ENCODE data around the gene ADCY2.
A peak's percentile ranks its signal among the peaks of the same experiment; 100 is the strongest.

Gene ADCY2

DNA sequence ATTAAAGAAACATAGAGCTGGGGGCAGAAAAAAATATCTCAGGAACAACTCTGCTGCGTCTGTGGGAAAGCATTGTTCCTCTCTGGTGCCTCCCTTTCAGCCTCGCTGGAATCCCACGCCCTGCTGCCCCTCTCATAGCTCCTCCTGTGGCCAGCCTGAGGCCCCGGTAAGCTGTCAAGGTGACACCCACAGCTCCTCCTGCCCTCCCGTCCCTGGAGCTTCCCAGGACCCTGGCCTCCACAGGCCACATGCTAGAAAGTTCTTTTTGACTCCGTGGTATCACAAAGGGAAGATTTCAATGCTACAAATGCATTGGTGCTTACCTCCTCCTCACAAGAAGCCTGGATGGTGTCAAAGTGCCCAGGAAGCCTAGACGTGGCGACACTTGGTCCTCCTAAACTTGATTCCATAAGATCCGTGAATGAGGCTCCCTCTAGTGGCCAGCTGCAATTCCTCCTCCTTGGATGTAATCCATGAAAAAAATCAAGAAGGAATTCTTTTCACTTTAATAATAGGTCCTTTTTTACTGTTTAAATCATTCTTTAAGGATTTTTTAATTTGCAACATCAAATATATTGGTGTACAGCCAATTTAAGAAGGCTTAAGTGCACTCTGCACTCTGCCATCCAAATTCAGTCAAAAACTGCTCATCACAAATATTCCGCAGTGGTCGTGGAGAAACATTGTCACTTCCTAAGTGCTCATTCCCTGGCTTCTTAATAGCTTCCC lies 350.1 kb downstream of the ADCY2 start:
- DNase-seq (ENCODE audit: low spot score), result peak; percentile 76

DNA sequence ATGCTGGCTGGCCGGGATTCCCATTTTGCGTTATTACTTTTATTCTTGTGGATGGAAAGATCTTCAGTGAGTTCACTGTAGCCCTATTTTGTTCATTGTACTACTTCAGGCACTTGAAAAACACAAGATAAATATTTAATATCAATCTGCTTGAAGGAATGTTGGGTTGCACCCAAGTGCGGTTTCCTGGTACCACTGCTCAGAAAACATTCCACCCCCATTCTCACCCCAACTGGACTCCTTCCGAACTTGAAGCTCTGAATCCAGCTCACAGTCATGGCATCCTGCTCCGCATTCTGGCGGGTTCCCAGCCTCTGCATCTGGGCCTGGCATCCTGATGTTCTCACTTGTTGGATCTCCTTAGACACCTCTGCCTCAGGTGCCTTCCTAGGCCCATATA lies 351.8 kb downstream of the ADCY2 start:
- DNase-seq (ENCODE audit: low spot score), result no peak

DNA sequence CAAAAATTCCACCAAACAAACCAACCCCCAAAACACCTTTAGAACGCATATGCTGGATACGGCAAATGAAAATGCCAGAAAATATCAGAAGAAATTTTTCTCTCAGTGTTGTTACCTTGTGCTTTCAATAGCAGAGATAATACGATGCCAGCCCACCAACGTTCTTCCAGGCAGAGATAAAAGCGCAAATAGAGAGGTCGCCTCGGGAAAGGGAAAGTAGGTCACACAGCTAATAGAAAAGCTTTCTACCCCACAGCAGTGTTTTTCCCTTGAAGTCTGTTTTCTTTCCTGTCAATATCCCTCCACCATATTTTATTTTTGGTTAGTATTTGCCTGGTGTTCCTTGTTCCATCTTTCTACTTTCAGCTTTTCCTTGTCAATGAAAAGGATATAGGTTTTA lies 353.7 kb downstream of the ADCY2 start:
- no peak for DNase-seq (ENCODE audit: low spot score)

DNA sequence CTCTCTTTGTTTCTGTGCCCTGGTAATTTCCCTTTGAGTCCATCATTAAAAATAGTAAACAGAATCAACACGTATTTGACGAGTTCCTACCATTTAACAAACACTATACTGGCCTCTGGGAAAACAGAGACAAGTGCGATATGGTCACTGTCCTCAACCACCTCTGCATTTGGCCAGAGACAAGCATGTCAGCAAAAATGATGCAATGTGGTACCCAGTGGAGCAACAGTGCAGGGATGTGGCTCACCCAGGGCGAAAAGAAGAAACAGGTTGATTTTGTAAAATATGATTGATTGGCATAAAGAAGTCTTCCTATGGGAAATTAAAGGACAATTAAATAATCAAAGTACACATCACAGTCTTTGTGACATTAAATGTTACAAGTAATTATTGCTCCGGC lies 355.9 kb downstream of the ADCY2 start:
- no peak for DNase-seq (ENCODE audit: low spot score)

DNA sequence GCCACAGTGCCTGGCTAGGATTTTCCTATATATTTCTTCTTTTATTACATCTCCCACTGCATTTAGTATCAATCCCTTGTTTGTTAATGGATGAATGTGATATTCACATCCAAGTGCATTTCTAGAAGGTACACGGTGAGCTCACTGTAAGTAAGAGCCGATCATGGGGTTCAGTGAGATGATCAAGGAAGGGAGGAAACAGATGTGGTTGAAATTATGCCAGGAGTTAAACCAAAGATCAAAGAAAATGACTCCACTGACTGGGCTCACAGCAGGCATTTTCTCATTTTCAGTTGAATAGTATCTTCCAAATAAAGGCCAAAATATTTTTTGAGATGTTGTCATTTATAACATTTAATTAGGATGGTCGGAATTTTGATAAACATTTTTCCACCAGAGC lies 357.2 kb downstream of the ADCY2 start:
- DNase-seq (ENCODE audit: low spot score), result no peak

DNA sequence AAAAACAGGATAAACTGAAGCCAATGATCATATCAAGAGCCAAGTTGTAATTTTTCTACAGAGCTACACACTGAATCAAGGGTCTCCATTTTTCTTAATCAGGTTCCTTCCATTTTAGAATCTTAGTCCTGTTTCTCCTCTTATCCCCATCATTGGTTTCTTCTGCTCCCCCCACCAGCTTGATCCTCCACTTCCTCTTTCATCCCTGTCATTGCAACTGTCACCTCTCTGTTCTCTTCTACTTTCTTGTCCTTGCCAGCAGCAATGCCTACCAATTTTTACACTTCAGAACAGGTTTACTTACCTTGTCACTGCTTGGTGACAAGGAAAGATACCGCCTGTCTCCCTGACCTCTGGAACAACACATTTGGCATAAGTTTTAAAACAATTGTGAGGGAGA lies 357.7 kb downstream of the ADCY2 start:
- DNase-seq (ENCODE audit: low spot score), result no peak

DNA sequence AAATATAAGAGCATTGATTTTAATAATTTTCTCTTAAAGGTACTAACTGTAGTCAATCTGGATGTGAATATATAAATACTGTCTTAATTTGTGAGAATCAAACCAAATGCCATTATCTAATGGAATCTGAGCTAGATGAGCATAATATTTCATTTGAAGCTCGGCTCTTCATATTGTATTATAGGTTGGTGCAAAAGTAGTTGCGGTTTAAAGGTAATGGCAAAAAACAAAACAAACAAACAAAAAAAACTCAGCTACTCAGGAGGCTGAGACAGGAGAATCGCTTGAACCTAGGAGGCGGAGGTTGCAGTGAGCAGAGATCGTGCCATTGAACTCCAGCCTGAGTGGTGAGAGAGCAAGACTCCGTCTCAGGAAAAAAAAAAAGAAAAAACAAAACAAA lies 358.6 kb downstream of the ADCY2 start:
- no peak for DNase-seq (ENCODE audit: low spot score)

DNA sequence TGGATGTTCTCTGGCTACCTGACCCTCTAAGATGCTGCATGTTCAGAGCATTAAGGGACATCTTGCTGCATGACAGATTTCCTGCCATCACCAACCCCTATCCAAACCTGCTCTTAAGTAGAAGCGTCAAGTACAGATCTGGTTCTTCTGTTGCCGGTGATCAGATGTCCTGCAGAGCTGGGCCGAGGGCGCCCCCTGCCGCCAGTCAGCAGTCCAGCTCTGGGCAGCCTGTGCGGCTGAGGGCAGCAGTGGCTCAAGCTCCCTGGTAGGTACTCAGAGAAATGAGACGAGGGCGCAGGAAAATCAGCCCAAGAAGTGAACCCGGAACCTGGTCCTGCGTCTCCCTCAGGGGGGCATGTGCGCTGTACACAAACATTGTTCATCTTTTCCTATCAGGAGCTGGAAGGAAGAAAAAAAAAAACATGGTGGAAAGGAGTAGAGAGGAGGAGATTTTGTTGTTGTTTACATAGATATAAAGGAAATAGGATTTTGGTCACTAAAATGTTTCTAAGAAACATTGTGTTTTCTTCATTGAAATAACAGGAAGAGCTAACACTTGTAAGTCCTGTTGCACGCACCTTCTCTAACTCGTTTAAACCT lies 359.2 kb downstream of the ADCY2 start:
- peak; percentile 34 for DNase-seq (ENCODE audit: low spot score)

DNA sequence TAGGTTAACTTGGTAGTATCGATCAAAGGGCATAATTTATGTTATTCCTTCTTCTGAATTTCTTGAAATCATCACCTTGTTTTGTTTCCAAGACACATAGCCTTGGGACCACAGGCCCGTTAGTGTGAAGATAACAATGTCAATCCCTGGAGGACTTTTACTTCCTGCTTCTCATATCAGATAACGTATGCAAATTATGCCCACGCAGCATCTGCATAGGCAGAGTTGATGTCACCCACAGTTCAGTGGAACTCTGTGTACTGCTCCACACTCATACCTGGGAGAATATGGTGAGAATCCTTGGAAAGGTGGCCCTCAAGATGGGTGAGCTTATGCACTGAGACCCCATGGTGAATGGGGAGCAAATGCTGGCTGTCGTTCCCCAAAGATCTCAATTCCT lies 360.0 kb downstream of the ADCY2 start:
- no peak for DNase-seq (ENCODE audit: low spot score)

DNA sequence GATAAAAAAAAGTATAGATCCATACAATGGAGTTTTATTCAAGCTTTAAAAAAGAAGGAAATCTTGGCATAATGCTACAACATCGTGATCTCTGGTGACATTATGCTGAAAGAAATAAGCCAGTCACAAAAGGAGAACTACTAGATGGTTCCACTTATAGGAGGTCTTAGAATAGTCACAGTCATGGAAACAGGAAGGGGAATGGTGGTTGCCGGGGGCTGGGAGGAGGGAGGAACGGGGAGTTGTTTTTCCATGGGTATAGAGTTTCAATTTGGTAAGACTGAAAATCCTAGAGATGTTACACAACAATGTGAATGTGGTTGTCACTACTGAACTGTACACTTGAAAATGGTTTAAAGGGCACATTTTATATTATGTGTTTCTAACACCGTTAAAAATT lies 360.5 kb downstream of the ADCY2 start:
- DNase-seq (ENCODE audit: low spot score), result peak; percentile 58

DNA sequence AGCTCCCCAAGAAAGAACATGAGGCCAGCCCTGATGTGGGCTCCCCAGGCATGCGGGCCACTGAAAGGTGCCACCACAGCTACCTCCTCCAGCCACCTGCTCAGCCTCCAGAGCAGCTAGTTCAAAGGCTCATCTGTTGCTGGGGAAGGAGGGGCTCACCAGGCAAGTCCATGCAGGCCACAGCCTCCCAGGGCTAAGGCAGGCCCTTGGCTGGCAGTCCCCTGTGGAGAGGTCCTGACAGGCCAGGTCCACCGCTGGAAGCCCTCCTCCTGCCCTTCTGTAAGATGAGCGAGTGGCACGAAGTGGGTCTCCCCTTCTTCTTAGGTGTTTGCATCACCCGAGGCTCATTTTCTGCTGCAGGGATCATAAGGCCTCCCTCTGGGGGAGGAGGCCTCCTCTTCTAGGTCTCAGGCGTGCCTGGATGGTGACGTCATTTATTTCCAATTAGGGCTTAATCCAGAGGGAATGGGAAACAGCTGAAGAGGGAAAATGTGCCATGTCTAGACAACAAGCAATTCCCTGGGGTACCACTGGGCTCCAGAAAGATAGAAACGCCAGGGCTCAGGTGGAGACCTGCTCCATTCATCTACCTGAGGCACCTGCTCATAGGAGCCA lies 363.4 kb downstream of the ADCY2 start:
- no peak for DNase-seq (ENCODE audit: low spot score)

DNA sequence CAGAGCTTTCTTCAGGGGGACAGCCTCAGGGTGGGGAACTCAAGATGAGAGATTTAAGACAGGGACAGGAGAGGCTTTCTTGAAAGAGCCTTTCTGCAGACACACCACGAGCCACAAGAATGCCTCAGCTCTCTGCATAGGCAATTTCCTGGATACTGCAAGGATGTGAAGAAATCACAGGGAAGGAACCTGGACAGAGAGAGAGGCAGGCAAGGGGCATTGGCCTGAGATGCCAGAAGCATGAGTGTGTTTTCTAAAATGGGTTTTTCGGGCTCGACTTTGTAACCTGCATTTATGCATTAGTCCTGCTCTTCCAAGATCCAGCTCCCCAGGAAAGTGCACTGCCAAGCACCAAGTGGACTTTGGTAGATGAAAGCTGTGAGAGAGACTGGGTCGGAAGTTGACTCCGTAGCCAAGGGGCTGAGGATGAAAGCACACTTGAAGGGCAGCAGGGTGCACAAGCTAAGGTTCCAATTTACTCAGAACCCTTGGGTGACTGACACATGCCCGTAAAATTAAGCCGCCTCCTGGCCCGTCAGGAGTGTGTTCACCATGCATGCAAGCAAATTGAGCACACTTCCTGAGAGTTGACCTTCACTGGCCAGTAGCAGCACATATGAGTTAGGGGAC lies 364.1 kb downstream of the ADCY2 start:
- DNase-seq (ENCODE audit: low spot score), result no peak

DNA sequence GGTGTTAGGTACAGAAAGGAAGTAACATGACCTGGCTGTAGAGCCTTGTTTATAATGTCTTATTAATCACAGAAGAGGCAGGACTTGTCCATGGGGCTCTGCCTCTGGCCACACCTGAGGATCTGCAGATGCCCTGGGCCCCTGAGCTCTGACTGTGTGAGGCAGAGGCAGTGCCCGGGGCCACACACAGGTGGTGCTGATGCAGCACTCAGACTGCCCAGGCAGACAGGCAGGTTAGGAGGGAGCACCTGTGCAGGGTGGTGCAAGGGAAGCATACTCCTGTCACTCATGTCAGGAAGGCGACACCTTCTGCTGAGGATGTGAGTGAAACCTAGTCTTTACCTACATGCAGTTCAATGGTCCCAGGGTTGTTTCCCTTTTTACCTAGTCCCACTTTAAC lies 366.3 kb downstream of the ADCY2 start:
- no peak for DNase-seq (ENCODE audit: low spot score)

DNA sequence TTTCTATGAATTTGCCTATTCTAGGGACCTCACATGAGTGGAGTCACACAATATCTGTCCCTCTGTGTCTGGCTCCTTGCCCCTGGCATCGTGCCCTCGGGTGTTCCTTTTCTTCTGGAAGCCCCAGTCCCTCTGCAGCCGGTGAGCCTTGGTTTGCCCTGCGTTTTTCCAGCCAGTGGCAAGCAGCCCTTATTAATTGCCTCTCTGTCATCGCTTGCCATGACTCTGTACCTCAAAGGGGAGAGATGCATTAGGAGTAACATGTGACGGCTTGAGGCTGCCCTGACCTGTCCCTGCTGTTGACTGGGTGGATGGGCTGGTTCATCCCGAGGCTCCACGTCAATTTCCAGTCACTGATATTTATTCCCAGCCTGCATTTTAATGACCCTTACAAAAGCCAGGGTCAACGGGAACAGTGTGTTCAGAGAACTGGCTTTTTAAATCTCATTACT lies 367.7 kb downstream of the ADCY2 start:
- peak; percentile 47 for DNase-seq (ENCODE audit: low spot score)

DNA sequence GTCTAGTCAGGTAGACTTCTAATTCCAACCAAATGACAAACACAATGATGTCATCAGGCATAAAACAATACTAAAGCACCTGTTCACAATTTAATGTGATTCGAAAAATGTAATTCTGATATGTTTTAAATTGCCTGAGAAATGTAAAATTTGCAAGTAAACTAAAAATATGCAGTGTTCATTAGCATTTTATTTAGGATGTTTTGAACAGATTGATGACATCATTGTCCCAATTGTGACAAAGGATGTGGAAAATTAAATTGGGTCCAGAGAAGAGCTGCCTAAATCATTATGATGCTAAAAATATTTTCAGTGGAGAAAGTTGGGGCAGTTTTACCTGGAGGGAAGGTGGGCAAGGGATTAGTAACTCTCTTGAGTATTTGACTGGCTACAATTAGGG lies 368.5 kb downstream of the ADCY2 start:
- DNase-seq (ENCODE audit: low spot score), result no peak

DNA sequence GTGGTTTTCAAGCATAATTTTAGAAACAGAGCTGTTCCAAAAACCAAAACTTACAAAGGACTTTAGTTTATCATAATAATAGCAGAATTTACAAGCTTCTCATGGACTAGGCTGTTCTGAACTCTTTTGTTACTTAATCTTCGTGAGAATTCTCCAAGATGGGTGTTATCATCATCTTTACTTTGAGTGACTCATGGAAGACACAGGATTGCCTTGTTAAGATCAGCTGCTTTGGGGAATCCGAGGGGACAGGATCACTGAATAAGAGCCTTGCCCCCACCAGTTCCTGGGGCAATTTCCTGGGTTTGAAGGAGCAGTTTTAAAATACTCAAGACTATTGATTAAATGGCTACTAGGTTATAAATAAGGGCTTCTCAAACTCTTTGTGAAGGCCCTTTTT lies 374.5 kb downstream of the ADCY2 start:
- no peak for DNase-seq (ENCODE audit: low spot score)

DNA sequence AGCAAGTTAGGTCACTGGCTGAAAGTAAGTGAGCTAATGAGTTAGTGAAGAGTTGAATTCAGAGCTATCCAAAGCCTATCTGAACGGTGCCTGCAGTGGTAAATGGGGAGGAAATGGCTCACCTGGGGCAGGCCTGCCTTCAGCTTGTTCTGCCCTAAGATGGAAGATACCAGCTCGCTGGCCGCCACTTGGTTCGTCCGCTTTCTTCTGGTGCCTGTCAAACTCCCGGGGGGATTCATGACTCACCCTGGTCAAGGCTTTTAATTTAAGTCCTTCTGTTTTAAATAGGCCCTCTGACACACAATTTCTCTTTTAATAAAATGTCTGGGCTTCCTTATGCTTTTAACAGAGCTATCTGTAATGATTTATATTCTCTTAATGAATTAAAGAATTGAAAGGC lies 376.2 kb downstream of the ADCY2 start:
- DNase-seq (ENCODE audit: low spot score), result no peak

DNA sequence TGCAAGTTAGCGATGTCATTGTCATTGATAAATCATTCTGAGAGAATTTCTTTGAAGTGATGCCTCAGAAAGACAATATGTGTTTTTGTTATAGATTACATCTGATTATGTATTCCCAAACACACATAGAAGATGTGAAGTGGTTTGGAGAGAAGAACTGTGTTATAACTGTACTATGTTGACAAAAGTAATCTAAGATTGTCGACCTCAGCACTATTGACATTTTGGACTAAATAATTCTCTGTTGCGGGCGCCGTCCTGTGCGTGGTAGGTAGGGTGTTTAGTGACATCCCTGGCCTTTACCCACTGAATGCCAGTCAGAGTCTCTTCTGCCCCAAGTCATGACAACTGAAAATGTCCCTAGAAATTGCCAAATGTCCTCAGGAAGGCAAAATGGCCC lies 377.2 kb downstream of the ADCY2 start:
- no peak for DNase-seq (ENCODE audit: low spot score)

DNA sequence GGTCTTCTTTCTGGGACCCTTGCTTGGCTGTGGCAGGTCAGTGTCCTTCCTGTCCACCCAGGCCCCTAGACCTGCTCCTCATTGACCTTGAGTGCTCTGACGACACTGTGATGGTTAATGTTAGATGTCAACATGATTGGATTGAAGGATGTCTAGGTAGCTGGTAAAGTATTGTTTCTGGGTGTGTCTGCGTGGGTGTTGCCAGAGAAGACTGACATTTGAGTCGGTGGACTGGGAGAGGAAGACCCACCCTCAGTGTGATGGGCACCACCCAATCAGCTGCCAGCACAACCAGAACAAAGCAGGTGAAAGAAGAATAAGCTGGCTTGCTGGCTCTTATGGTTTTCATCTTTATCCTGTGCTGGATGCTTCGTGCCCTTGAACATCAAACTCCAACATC lies 380.5 kb downstream of the ADCY2 start:
- no peak for DNase-seq (ENCODE audit: low spot score)

DNA sequence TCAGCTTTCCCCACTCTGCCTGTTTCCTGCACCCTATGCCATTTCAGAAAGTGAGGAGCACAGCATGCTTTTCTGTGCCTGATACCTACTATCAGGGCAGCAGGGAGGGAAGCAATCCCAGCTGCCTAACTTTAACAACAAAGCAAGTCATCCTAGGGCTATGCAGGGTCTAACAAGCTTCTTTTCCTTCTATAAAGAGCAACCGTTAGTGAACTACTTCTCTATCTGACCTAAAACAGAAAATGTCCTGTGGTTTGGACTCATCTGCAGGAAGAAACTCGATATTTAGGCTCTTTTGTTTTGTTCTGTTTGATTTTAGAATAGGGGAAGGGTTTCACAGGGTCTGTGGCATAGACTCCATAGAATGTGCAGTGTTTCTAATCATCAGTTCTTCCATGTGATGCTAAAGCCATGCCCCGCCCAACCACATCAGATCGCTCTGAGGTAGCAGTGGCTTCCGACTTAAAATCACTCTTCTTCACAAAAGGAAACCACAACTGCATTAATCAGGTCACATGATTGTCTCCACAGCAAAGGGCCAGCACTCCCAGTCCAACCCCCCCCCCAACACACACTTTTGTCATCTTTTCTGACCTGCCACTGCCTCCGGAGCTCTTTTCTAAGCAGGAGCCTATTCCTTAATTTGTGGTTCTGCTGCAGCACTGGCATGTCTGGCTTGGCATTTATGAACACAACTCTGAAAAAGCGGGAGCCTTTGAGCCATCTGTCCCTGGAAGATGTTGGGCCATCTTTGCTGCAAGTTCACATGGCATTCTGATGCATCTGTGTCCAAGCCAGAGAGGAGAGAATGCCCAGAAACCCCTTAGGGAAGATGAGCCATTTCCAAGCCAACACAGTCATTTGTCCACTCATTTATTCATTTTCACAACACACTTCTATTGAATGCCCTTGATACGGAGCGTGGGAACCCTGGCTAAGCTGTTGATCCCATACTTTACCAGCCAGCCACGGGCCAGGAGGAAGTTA lies 383.4 kb downstream of the ADCY2 start:
- no peak for DNase-seq (ENCODE audit: low spot score)

DNA sequence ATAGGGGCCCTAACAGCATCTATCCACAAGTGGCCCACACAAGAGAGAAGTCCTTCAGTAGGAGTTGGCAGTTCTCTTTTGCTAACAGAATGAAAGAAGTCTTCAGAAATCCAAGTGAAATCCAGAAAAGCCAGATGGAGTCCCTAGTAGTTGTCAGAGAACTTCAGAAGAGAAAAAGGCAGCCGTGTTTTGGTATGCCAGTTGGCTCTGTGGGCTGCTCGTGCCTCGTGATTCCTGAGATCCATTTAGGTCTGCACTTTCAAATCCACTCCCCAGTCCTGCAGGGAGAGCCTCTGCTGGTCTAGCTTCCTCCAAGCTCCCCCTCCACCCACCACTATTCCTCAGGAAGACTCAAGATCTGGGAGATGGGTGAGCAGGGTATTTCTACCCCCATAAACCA lies 386.0 kb downstream of the ADCY2 start:
- DNase-seq (ENCODE audit: low spot score), result no peak
